Measurements from ENCODE around the gene DLGAP1. TPM values are rescaled to one million over a fixed set of nuclear protein-coding genes. Genes with fewer than 3 reads are reported as not detected.
"Not testable (repeated sequence)": the region's sequence is repeated elsewhere in the genome, so short reads cannot be mapped to it uniquely, and the experiment has no call there.

DLGAP1 gene
- polyA plus RNA-seq (2013, experiment 1 of 2): 2.6 TPM
- polyA plus RNA-seq (2013, experiment 2 of 2): 3.1 TPM

DNA sequence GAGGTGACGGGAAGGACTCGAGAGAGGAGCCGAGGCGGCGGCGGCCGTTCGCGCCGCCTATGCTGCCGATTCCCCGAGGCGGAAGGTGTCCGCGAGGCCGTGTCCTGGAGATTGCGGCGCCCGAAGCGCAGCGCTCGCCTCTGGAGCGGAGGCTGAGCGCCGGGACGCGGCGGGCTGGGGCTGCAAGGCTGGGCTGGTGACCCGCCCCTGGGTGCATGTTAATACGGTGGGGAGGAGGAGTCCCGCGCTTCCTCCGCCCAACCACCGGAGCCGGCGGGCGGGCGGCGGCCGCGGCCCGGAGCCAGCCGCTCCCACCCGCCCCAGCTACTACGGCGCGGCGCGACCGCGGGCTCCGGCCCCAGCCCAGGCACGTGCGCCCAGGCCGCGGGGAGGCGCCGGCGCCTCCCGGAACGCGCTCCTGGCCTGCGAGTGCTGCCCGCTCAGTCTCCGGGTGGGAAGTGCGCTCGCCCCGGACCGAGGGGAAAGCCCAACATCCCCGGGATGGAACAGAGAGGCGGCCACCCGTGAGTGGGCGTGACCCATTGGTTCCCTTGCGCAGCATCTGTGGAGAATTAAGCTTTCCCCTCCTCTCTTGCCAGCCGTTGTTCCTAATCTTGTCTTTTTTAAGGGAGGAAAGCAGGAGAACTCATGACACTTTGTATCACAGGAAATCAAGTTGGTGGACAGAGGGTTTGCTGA lies at the start of gene DLGAP1:
TSS of gene DLGAP1 (minus strand) at position 195 of the 699 bp plus-strand sequence.
- Histone ChIP-seq H3K4me3 (ENCODE audit: low read length in 2 of 2) (peak within 1 kb of the TSS; percentile 57 to 99), H2BK5ac (ENCODE audit: low read length) (peak within 1 kb of the TSS; percentile 66), H2AFZ (ENCODE audit: low read length) (peak within 1 kb of the TSS; percentile 97), H3K27me3 (ENCODE audit: control insufficient read depth in 3 of 3, insufficient read depth in 3 of 3, low read depth in 1 of 3, low read length in 3 of 3) (peaks cover 0 to 40% (median 3%) of the 10 kb centered on the region in 3 experiments), H2BK15ac (ENCODE audit: low read length) (peak within 1 kb of the TSS; percentile 40), H3K9me3 (replicated peaks in 1 of 2; ENCODE audit: control insufficient read depth in 2 of 2, insufficient read depth in 1 of 2, low read depth in 1 of 2, low read length in 2 of 2) (no peaks in the 10 kb centered on the region), H2BK120ac (ENCODE audit: low read depth, low read length) (no peak within 1 kb of the TSS), H2BK12ac (ENCODE audit: low read length) (peak within 1 kb of the TSS; percentile 81), H3K4me2 (ENCODE audit: insufficient read depth, low read length, poor library complexity, severe bottlenecking) (peak within 1 kb of the TSS; percentile 98), H3K9ac (ENCODE audit: low read depth, low read length, poor library complexity) (peak within 1 kb of the TSS; percentile 89), H4K91ac (ENCODE audit: low read depth, low read length, poor library complexity) (no peak within 1 kb of the TSS), H3K4ac (ENCODE audit: low read length) (no peak within 1 kb of the TSS), H2AK5ac (ENCODE audit: low read depth, low read length) (no peak within 1 kb of the TSS), H4K8ac (ENCODE audit: low read depth, low read length) (peak within 1 kb of the TSS; percentile 9), H3K79me1 (ENCODE audit: low read depth, low read length) (no peaks in the 10 kb centered on the region), H3K23ac (ENCODE audit: low read depth, low read length, poor library complexity) (peak within 1 kb of the TSS; percentile 12), H3K27ac (replicated peaks; ENCODE audit: low read length) (peak within 1 kb of the TSS; percentile 63), H3K14ac (ENCODE audit: low read length) (peak within 1 kb of the TSS; percentile 97), H3K36me3 (replicated peaks in 1 of 2; ENCODE audit: control insufficient read depth in 2 of 2, insufficient read depth in 2 of 2, low read length in 2 of 2) (no peaks in the 10 kb centered on the region), H3K18ac (ENCODE audit: low read length) (peak within 1 kb of the TSS; percentile 96), H3K4me1 (ENCODE audit: control insufficient read depth in 2 of 2, insufficient read depth in 1 of 2, low read depth in 1 of 2, low read length in 2 of 2) (peaks cover 4 to 6% of the 10 kb centered on the region in 2 donors)
- DNase-seq (ENCODE audit: low spot score): peak; percentile 79
- no CpG with 5 or more reads among the region's 75 CpGs for whole genome bisulfite sequencing, 2 donors (ENCODE audit: extremely low coverage in 2 of 2, insufficient read length in 2 of 2, insufficient replicate concordance in 1 of 2)

DNA sequence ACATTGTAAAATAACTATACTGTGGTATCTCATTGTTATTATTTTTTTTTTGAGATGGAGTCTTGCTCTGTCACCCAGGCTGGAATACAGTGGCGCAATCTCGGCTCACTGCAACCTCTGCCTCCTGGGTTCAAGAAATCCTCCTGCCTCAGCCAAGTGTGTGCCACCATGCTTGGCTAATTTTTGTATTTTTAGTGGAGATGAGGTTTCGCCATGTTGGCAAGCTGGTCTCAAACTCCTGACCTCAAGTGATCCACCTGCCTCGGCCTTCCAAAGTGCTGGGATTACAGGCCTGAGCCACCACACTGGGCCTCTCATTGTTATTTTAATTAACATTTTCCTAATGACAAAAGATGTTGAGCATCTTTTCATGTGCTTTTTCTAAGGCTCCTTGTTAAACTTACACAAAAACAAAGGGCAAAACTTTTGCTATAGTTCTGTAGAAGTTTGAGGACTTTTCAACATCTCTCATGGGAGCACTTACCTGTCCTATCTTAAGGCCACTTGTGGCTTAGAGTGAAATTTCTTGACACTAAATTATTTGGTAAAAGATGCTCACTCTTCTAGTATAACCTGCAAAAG lies 39.7 kb upstream of the DLGAP1 start:
- WGBS, 2 donors (ENCODE audit: extremely low coverage in 2 of 2, insufficient read length in 2 of 2, insufficient replicate concordance in 1 of 2): no CpG with 5 or more reads among the region's 4 CpGs
- H2BK5ac ChIP-seq (ENCODE audit: low read length); H3K4me2 ChIP-seq (ENCODE audit: insufficient read depth, low read length, poor library complexity, severe bottlenecking); H2BK12ac ChIP-seq (ENCODE audit: low read length); H3K27ac ChIP-seq (replicated peaks; ENCODE audit: low read length); H3K4ac ChIP-seq (ENCODE audit: low read length); H3K18ac ChIP-seq (ENCODE audit: low read length); DNase-seq (ENCODE audit: low spot score); H3K27me3 ChIP-seq (ENCODE audit: control insufficient read depth in 3 of 3, insufficient read depth in 3 of 3, low read depth in 1 of 3, low read length in 3 of 3); H4K8ac ChIP-seq (ENCODE audit: low read depth, low read length); H3K14ac ChIP-seq (ENCODE audit: low read length); H3K36me3 ChIP-seq (replicated peaks in 1 of 2; ENCODE audit: control insufficient read depth in 2 of 2, insufficient read depth in 2 of 2, low read length in 2 of 2); H3K23ac ChIP-seq (ENCODE audit: low read depth, low read length, poor library complexity); H2BK15ac ChIP-seq (ENCODE audit: low read length); H2AFZ ChIP-seq (ENCODE audit: low read length); H3K4me3 ChIP-seq (ENCODE audit: low read length in 2 of 2); H2BK120ac ChIP-seq (ENCODE audit: low read depth, low read length); H2AK5ac ChIP-seq (ENCODE audit: low read depth, low read length); H3K9ac ChIP-seq (ENCODE audit: low read depth, low read length, poor library complexity); H3K4me1 ChIP-seq (ENCODE audit: control insufficient read depth in 2 of 2, insufficient read depth in 1 of 2, low read depth in 1 of 2, low read length in 2 of 2); H3K9me3 ChIP-seq (replicated peaks in 1 of 2; ENCODE audit: control insufficient read depth in 2 of 2, insufficient read depth in 1 of 2, low read depth in 1 of 2, low read length in 2 of 2); H3K79me1 ChIP-seq (ENCODE audit: low read depth, low read length); H4K91ac ChIP-seq (ENCODE audit: low read depth, low read length, poor library complexity): not testable (repeated sequence)

DNA sequence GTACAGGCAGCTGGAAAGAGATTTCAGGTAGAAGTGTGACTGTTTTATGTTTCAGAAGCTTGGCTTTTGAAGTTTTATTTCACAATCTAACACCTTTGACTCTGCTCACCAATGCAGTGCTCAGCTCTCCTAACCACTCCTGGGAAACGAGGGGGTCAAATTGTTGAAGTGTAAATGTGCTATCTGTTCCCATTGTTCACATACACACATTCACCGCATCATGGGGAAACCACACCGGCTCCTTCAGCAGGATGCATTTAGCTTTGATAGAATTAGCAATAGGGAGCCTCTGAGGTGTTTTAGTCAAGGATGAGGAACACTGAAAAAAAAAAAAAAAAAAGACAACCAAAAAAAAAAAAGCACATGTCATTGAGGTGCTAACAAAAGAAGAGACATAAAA lies 13.4 kb upstream of the DLGAP1 start:
- H3K27ac ChIP-seq (replicated peaks; ENCODE audit: low read length): no peak overlapping the region
- no peak overlapping the region for H4K91ac ChIP-seq (ENCODE audit: low read depth, low read length, poor library complexity)
- no peak overlapping the region for H2BK12ac ChIP-seq (ENCODE audit: low read length)
- H3K4me2 ChIP-seq (ENCODE audit: insufficient read depth, low read length, poor library complexity, severe bottlenecking): no peak overlapping the region
- H2AK5ac ChIP-seq (ENCODE audit: low read depth, low read length): no peak overlapping the region
- H3K79me1 ChIP-seq (ENCODE audit: low read depth, low read length): no peaks in the 10 kb centered on the region
- no peak overlapping the region for H2BK15ac ChIP-seq (ENCODE audit: low read length)
- H2BK5ac ChIP-seq (ENCODE audit: low read length): no peak overlapping the region
- H3K4ac ChIP-seq (ENCODE audit: low read length): no peak overlapping the region
- H3K14ac ChIP-seq (ENCODE audit: low read length): no peak overlapping the region
- H3K27me3 ChIP-seq (ENCODE audit: control insufficient read depth in 3 of 3, insufficient read depth in 3 of 3, low read depth in 1 of 3, low read length in 3 of 3): no peaks in the 10 kb centered on the region
- peaks cover 0 to 3% of the 10 kb centered on the region in 2 donors for H3K4me1 ChIP-seq (ENCODE audit: control insufficient read depth in 2 of 2, insufficient read depth in 1 of 2, low read depth in 1 of 2, low read length in 2 of 2)
- H3K4me3 ChIP-seq (ENCODE audit: low read length in 2 of 2): no peak overlapping the region
- WGBS, 2 donors (ENCODE audit: extremely low coverage in 2 of 2, insufficient read length in 2 of 2, insufficient replicate concordance in 1 of 2): no CpG with 5 or more reads among the region's 3 CpGs
- no peak for DNase-seq (ENCODE audit: low spot score)
- no peaks in the 10 kb centered on the region for H3K9me3 ChIP-seq (replicated peaks in 1 of 2; ENCODE audit: control insufficient read depth in 2 of 2, insufficient read depth in 1 of 2, low read depth in 1 of 2, low read length in 2 of 2)
- H3K23ac ChIP-seq (ENCODE audit: low read depth, low read length, poor library complexity): no peak overlapping the region
- no peak overlapping the region for H2AFZ ChIP-seq (ENCODE audit: low read length)
- H3K36me3 ChIP-seq (replicated peaks in 1 of 2; ENCODE audit: control insufficient read depth in 2 of 2, insufficient read depth in 2 of 2, low read length in 2 of 2): no peaks in the 10 kb centered on the region
- no peak overlapping the region for H4K8ac ChIP-seq (ENCODE audit: low read depth, low read length)
- H2BK120ac ChIP-seq (ENCODE audit: low read depth, low read length): no peak overlapping the region
- H3K18ac ChIP-seq (ENCODE audit: low read length): no peak overlapping the region
- H3K9ac ChIP-seq (ENCODE audit: low read depth, low read length, poor library complexity): no peak overlapping the region

DNA sequence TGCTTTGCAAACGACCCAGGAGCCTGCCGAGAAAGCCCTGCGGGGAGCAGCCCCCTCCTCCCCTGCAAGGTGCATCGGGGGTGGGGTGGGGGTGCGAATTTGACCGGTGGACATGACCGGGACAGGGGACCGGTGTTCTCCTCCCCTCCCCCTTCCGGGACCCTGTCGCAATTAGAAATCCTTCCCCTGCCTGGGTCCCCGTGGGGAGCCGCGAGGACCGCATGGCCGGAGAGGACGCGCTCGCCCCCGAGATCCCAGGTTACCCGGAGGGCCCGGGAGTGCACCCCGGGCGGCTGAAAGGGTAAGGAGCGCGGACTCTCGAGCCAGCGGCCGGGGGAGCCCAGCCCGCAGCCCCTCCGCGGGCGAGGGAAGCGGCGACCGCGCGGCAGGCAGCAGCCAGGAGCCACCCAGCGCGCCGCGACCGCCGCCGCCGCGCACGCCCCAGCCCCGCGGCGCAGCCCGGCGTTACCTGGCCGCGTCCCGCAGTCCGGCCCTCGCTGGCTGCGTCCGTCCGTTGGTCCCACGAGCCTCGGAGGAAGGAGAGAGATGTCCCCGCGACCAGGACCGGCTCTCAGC lies 482 bp downstream of the DLGAP1 start:
- Histone ChIP-seq H3K14ac (ENCODE audit: low read length) (peak overlapping the region; percentile 97), H3K4me2 (ENCODE audit: insufficient read depth, low read length, poor library complexity, severe bottlenecking) (peak overlapping the region; percentile 98), H3K27ac (replicated peaks; ENCODE audit: low read length) (peak overlapping the region; percentile 63), H3K4me1 (ENCODE audit: control insufficient read depth in 2 of 2, insufficient read depth in 1 of 2, low read depth in 1 of 2, low read length in 2 of 2) (peaks cover 4 to 6% of the 10 kb centered on the region in 2 donors), H3K36me3 (replicated peaks in 1 of 2; ENCODE audit: control insufficient read depth in 2 of 2, insufficient read depth in 2 of 2, low read length in 2 of 2) (no peaks in the 10 kb centered on the region), H4K8ac (ENCODE audit: low read depth, low read length) (no peak overlapping the region), H2BK120ac (ENCODE audit: low read depth, low read length) (no peak overlapping the region), H3K18ac (ENCODE audit: low read length) (peak overlapping the region; percentile 96), H2BK12ac (ENCODE audit: low read length) (peak overlapping the region; percentile 81), H3K79me1 (ENCODE audit: low read depth, low read length) (no peaks in the 10 kb centered on the region), H2AK5ac (ENCODE audit: low read depth, low read length) (no peak overlapping the region), H3K4ac (ENCODE audit: low read length) (no peak overlapping the region), H2AFZ (ENCODE audit: low read length) (peak overlapping the region; percentile 97), H3K4me3 (ENCODE audit: low read length in 2 of 2) (peak overlapping the region; percentile 57 to 99), H3K23ac (ENCODE audit: low read depth, low read length, poor library complexity) (no peak overlapping the region), H2BK15ac (ENCODE audit: low read length) (peak overlapping the region; percentile 40), H2BK5ac (ENCODE audit: low read length) (peak overlapping the region; percentile 45), H4K91ac (ENCODE audit: low read depth, low read length, poor library complexity) (no peak overlapping the region), H3K9ac (ENCODE audit: low read depth, low read length, poor library complexity) (peak overlapping the region; percentile 89), H3K9me3 (replicated peaks in 1 of 2; ENCODE audit: control insufficient read depth in 2 of 2, insufficient read depth in 1 of 2, low read depth in 1 of 2, low read length in 2 of 2) (no peaks in the 10 kb centered on the region), H3K27me3 (ENCODE audit: control insufficient read depth in 3 of 3, insufficient read depth in 3 of 3, low read depth in 1 of 3, low read length in 3 of 3) (peaks cover 0 to 38% (median 3%) of the 10 kb centered on the region in 3 experiments)
- no CpG with 5 or more reads among the region's 65 CpGs for WGBS, 2 donors (ENCODE audit: extremely low coverage in 2 of 2, insufficient read length in 2 of 2, insufficient replicate concordance in 1 of 2)
- DNase-seq (ENCODE audit: low spot score): no peak

Data from neuronal stem cell (in vitro differentiated cells).